Measurements from ENCODE around the gene NAA11.
"Not testable (repeated sequence)": the region's sequence is repeated elsewhere in the genome, so short reads cannot be mapped to it uniquely, and the experiment has no call there.

The NAA11 gene

DNA sequence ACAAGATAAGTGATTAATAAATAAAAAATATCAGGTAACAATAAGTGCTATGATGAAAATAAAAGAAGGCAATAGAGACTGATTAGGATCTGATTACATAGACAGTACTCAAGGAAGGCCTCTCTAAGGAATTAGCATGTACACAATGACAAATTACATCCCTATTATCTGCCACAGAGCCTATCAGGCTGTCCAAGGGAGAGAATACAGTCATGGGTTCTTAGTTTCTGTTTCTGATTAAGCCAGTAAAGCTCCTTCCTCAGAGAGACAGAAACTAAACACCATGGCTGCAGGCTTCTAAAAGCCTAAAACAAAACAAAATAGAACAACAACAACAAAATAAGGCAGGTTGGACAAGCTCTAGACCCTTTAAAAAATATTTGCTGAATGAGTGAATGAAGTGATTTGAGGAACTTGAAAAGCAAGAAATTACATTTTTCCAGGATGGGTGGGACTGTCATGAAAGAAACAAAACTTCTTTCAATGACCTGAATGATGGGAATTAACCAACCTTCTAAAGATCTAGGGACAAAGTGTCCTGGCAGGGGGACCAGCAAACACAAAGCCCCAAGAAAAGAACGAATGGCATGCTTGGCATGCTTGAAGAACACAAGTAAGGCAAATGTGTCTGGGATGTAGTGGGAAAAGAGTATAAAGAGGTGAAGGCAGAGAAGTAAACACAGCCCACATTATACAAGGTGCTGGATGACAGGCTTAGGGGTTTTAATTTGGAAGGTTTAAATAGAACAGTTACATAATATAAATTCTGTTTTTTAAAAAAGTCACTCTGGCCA is 44.1 kb downstream of the NAA11 start:
- in situ Hi-C loops (cut with HindIII; ENCODE audit: low sequenced_read_pairs): no loop called here
- H3K4me3 ChIP-seq (ENCODE audit: low read depth, low read length): no peak overlapping the region
- TF ChIP-seq, protein P1, sequence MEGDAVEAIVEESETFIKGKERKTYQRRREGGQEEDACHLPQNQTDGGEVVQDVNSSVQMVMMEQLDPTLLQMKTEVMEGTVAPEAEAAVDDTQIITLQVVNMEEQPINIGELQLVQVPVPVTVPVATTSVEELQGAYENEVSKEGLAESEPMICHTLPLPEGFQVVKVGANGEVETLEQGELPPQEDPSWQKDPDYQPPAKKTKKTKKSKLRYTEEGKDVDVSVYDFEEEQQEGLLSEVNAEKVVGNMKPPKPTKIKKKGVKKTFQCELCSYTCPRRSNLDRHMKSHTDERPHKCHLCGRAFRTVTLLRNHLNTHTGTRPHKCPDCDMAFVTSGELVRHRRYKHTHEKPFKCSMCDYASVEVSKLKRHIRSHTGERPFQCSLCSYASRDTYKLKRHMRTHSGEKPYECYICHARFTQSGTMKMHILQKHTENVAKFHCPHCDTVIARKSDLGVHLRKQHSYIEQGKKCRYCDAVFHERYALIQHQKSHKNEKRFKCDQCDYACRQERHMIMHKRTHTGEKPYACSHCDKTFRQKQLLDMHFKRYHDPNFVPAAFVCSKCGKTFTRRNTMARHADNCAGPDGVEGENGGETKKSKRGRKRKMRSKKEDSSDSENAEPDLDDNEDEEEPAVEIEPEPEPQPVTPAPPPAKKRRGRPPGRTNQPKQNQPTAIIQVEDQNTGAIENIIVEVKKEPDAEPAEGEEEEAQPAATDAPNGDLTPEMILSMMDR (IDR thresholded peaks at IDR 0.05; ENCODE audit: low read depth, low read length, missing control alignments): no peak
- DNase-seq (ENCODE audit: low read depth): no peak

DNA sequence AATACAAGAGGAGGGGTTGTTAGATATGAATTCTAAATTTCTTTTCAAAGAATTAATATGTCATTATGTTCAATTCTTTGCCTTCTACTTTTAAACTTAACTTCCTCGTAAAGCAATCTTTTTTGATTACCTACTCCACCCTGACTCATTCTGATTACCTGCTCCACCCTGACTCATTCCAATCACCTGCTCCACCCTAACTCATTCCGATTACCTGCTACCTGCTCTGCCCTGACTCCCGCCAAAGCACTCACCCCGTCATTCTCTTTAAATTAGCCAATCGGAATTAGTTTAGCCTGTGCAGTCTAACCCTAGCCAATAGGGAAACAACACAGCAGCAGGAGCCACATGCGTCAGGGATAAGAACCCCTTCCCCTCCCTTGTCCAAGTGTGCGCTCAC is 48.4 kb downstream of the NAA11 start:
- DNase-seq (ENCODE audit: low read depth); H3K4me3 ChIP-seq (ENCODE audit: low read depth, low read length); in situ Hi-C loops (cut with HindIII; ENCODE audit: low sequenced_read_pairs): not testable (repeated sequence)

DNA sequence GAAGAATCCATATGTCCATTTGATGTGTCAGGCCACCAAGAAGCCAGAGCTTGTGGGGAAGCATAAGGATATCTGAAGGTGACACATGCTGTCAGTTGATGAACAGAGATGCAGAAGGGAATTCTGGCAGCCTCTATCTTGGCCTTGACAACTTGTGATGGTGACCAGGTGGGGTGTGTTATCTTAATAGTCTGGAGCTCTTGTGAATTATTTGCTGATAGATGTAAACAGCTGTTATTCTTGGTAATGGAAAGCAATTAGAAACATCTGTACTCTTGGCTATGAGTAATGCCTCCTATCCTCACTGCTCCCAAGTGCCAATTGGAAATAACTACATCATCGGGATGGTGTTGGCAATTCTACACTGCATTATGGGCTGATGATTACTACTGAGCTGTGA is 51.9 kb downstream of the NAA11 start:
- H3K4me3 ChIP-seq (ENCODE audit: low read depth, low read length): no peak overlapping the region
- in situ Hi-C loops (cut with HindIII; ENCODE audit: low sequenced_read_pairs): no loop called here
- TF ChIP-seq, protein P1 (IDR thresholded peaks at IDR 0.05; ENCODE audit: low read depth, low read length, missing control alignments): no peak
- DNase-seq (ENCODE audit: low read depth): no peak

DNA sequence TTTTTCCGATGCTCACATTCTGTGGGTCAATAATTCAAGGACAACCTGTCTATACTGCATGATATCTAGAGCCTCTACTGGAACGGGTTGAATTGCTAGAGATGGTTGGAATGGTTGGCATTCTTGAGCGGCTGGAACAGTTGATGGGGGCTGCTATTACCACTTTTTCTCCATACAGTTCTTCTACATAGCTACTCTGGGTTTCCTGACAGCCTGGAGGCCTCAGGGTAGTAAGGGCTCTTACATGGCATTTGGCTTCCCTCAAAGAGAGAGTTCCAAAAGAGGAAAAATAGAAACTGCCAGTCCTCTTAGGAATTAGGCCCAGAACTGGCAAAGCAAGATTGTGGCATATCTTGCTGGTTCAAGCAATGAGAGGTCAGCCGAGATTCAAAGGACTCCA is 53.1 kb downstream of the NAA11 start:
- no peak for DNase-seq (ENCODE audit: low read depth)
- no peak overlapping the region for H3K4me3 ChIP-seq (ENCODE audit: low read depth, low read length)
- in situ Hi-C loops (cut with HindIII; ENCODE audit: low sequenced_read_pairs): no loop called here

DNA sequence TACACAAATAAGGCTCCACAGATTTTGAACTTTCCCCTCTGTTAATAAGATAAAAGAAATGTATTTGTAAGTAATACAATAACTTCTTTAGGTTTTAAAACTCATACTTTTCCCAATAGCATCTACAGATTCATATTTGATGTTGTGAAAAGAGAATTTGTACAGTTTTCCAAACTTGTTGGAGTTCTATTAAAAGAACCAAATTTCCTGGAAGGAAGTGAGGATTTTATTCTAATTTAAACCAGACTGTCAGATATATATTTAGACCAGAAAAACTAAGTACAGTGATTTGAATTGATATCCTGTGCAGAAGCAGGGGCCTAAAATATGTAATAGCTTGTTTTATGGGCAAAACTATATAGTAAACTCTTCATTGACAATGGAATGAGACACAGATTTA is 53.7 kb downstream of the NAA11 start:
- H3K4me3 ChIP-seq (ENCODE audit: low read depth, low read length): no peak overlapping the region
- in situ Hi-C loops (cut with HindIII; ENCODE audit: low sequenced_read_pairs): no loop called here
- no peak for DNase-seq (ENCODE audit: low read depth)
- TF ChIP-seq, protein P1 (IDR thresholded peaks at IDR 0.05; ENCODE audit: low read depth, low read length, missing control alignments): no peak

More for the DNA sequence above, 53.1 kb downstream of the NAA11 start:
- TF ChIP-seq, protein P1 (IDR thresholded peaks at IDR 0.05; ENCODE audit: low read depth, low read length, missing control alignments): no peak

DNA sequence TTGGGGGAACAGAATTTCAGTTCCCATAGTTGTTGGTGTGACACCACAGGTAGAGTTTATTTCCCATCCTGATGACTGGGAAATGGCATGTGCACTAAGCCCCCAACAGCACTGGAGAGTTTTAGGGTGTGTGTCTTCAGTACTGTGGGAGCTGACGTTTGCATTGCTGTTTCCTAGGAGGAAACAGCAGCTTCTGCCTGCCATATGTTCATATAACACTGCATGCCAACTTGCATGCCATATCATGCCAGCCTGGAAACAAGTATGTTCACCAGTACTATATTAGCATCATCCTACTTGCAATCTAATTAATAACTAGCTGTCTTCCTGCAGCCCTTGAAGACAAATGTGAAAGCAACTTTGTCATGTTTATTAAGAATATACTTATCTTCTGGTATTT is 58.2 kb downstream of the NAA11 start:
- H3K4me3 ChIP-seq (ENCODE audit: low read depth, low read length): no peak overlapping the region
- TF ChIP-seq, protein P1 (IDR thresholded peaks at IDR 0.05; ENCODE audit: low read depth, low read length, missing control alignments): no peak
- in situ Hi-C loops (cut with HindIII; ENCODE audit: low sequenced_read_pairs): no loop called here
- no peak for DNase-seq (ENCODE audit: low read depth)

Data from astrocyte of the cerebellum (primary cell).